Stimulated activated CD4-positive, alpha-beta T cell treated with anti-CD3 and anti-CD28 coated beads, Interleukin-12 subunit alpha, Interleukin-12 subunit beta, amount 100 ng/mL, for 24 hours (primary cell): ENCODE results near the gene EVPL.

Source experiments
- DNase-seq, 2 experiments: peaks; one replicate each; pipeline ENCODE4 v3.0.0-alpha.2; 2020; ENCODE audit warnings: low read depth in 2 of 2

The EVPL gene

GRCh38 chr17:76018340-76018680 is 8.8 kb downstream of the EVPL start:
- DNase-seq = no peak

- DNase-seq = no peak
Observed at GRCh38 chr17:76017481-76018339, 9.4 kb downstream of the EVPL start.

- DNase-seq = no peak
Observed at GRCh38 chr17:76014925-76015261, 12.2 kb downstream of the EVPL start.

GRCh38 chr17:76014100-76014924 is 12.8 kb downstream of the EVPL start:
- DNase-seq = peak; percentile 59 to 73

- no peak for DNase-seq
Observed at GRCh38 chr17:76013377-76013932, 13.7 kb downstream of the EVPL start.

- no peak for DNase-seq
Observed at GRCh38 chr17:76011951-76012350, 15.2 kb downstream of the EVPL start.

GRCh38 chr17:76009969-76010661 is 17.0 kb downstream of the EVPL start:
- DNase-seq = no peak

- DNase-seq = no peak
Observed at GRCh38 chr17:76009447-76009846, 17.7 kb downstream of the EVPL start.

GRCh38 chr17:76008630-76009425 is 18.3 kb downstream of the EVPL start:
- DNase-seq = no peak

DNA sequence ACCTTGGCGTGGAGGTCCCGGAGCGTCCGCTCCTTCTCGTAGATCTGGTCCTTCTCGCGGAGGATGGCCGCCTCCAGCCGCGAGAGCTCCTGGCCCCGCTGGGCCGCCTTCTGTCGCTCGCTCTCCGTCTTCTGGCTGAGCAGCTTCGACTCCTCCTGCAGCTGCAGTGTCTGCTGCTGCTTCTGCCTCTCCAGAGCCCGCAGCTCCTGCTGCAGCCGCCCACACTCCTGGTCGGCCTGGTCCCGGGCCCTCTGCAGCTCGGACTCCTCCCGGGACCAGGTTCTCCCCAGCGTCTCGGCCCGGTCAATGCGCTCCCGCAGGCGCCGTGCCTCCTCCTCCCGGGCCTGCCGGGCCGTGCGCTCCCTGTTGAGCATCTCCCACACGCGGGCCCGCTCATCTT is 18.9 kb downstream of the EVPL start:
- DNase-seq = no peak

- DNase-seq = no peak
Observed at GRCh38 chr17:76007850-76008165, 19.3 kb downstream of the EVPL start.

- no peak for DNase-seq
Observed at GRCh38 chr17:76007131-76007849, 19.8 kb downstream of the EVPL start.

DNA sequence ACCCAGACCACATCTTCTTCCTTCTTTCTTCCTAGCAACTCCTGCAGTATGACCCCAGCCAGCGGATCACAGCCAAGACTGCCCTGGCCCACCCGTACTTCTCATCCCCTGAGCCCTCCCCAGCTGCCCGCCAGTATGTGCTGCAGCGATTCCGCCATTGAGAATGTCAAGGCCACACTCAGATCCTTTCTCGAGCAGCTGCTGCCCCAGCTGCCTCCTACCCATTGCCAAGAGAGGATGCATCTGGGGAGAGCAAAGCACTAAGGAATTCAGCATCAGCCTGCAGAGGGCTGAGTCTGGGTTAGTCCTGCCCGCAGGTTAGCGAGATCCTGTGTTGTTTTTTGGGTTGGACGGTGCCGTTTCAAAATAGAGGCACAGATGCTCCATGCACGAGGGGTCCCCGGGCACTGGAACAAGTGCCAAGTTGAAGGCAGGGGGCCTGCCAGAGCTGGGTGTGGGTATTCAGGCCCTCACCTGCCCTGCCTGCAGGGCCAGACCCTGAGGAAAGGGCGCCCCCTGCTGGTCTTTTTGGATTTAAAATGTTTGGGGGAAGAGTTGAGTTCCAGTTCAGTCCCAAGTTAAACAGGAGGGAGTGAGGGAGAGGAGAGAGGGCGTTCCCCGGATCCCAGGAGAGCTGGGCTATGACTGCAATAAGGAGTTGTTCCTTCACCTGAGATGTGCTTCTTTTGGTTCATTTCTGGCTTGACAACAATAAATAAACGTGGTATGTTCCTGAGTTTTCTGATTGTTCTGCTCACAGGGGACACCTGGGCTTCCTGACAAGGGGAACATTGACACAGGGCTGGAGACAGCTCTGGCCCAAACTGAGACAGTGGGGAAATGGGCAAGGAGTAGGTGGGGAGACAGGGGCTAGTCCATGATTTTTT is 21.6 kb downstream of the EVPL start:
- peak; percentile 63 to 85 for DNase-seq

GRCh38 chr17:76004750-76005262 is 22.3 kb downstream of the EVPL start:
- DNase-seq = no peak

- no peak for DNase-seq
Observed at GRCh38 chr17:76003915-76004314, 23.2 kb downstream of the EVPL start.

- DNase-seq = no peak
Observed at GRCh38 chr17:76002100-76002499, 25.0 kb downstream of the EVPL start.

DNA sequence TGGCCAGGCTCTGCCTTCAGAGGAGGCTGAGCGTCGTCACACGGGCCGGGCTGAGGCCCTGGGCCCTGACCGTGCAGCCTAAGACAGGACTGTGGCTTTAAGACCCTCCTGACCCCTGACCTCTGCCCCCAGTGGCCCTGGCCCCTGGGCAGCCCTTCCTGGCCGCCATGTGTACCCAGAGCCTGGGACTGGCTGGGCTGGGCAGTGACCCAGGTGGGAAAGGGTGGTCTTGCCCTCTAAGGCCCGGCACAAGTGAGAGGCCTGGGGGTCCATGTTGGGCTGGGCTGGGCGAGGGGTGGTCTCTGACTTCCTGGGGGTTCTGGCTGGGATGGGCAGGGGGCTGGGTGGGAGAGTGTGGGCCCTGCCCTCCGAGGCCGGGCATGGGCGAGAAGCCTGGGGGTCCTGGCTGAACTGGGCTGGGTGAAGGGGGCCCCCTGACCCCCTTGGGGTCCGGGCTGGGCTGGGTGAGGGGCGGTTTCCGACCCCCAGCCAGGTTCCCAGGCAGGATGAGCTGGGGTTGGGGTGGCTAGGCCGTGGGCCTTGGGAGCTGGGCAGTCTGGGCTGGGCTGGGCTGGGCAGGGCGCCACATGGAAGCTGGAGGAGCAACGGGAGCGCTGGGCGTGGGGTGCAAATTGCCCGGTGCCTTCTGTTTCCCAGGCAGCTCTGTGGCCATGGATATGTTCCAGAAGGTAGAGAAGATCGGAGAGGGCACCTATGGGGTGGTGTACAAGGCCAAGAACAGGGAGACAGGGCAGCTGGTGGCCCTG is 26.2 kb downstream of the EVPL start, which contains the start of gene CDK3:
Gene CDK3, plus strand, starts transcription at position 101 of the 767 bp plus-strand sequence. Its CDS starts 571 bp downstream, at position 672.
- DNase-seq = no peak

DNA sequence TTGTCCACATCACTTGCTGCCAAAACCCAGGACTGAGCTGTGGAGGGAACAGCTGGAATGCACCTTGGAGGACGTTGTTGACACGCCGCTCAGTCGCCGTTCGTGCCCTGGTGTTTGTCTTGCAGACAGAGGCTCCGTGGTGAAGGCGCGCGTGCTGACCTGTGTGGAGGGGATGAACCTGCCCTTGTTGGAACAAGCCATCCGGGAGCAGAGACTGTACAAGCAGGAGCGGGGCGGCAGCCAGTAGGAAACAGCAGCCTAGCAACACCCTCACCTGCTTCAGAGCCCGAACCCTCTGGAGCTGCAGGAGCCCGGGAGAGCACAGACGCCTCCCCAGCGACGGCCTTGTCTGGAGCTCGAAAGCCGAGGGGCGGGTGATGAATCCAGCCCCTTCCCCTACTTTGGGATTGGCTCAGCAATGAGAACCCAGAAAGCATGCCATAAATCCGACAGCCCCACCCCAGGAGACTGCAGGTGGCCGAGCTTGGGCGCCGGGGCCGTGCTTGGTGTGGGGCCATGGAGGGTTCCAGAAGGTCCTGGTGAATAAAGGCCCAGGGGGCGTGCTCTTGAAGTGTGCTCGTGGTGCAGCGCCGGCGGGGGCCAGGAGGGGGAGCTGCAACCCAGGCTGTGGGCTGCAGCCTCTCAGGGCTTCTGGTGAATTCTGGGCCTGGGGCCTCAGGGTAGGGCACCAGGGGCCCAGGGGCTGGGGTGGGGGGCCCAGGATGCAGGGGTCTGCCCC is 26.9 kb downstream of the EVPL start:
- DNase-seq = peak in 1 of 2 experiments; percentile 65
